WTC11 (cell line): Measurements from ENCODE around the gene INSL3. TPM values are rescaled to one million over a fixed set of nuclear protein-coding genes. Genes with fewer than 3 reads are reported as not detected.

ENCODE experiments used
- ATAC-seq: fragments of 200-7000 bp; cut with Tn5 transposase; 2 replicates; pipeline ENCODE4 v1.10.0; 2021; ENCODE audit warnings: mild to moderate bottlenecking, moderate library complexity
- CTCF ChIA-PET: fragments of 300-600 bp; sonication (Branson Sonifier 250); formaldehyde crosslinking; loops from one replicate; lab custom pipeline; 2021; ENCODE audit warnings: antibody characterized with exemption; lab: Charles Lee
- POLR2A ChIA-PET: fragments of 350-600 bp; sonication (Branson Sonifier 250); formaldehyde crosslinking; loops from one replicate; lab custom pipeline; 2021; ENCODE audit warnings: antibody characterized with exemption; lab: Charles Lee
- DNase-seq: peaks from one replicate; pipeline ENCODE4 v3.0.0; 2021; ENCODE audit warnings: low spot score
- H3K27ac Mint-ChIP-seq: 2 replicates; pipeline ENCODE4 v1.8.0; 2021; ENCODE audit warnings: mixed read lengths
- H3K27me3 Mint-ChIP-seq: 2 replicates; pipeline ENCODE4 v1.8.0; 2021; ENCODE audit warnings: low read depth, mild to moderate bottlenecking, moderate library complexity, mixed read lengths
- H3K36me3 Mint-ChIP-seq: 2 replicates; pipeline ENCODE4 v1.8.0; 2021; ENCODE audit warnings: mixed read lengths
- H3K4me1 Mint-ChIP-seq: 2 replicates; pipeline ENCODE4 v1.8.0; 2022; ENCODE audit warnings: mixed read lengths
- H3K4me3 Mint-ChIP-seq: 2 replicates; pipeline ENCODE4 v1.8.0; 2021; ENCODE audit warnings: mild to moderate bottlenecking, moderate library complexity, mixed read lengths
- H3K9me3 Mint-ChIP-seq: 2 replicates; pipeline ENCODE4 v1.8.0; 2021; ENCODE audit warnings: mixed read lengths
- OVOL2 ChIP-seq: fragments of 250-450 bp; sonication (Bioruptor Pico); IDR thresholded peaks from 2 replicates; pipeline ENCODE4 v1.9.0; 2021; ENCODE audit warnings: mild to moderate bottlenecking, borderline replicate concordance
- RELA ChIP-seq: sonication (generic); formaldehyde crosslinking; IDR thresholded peaks from 2 replicates; pipeline ENCODE4 v1.8.1; 2022; ENCODE audit warnings: missing genetic modification reagents, mild to moderate bottlenecking, borderline replicate concordance
- ZNF423 ChIP-seq: fragments of 250-450 bp; sonication (Bioruptor Pico); IDR thresholded peaks from 2 replicates; pipeline ENCODE4 v2.1.2; 2022; ENCODE audit warnings: mild to moderate bottlenecking, moderate library complexity
- total RNA-seq: library from RNA; stranded (reverse); gene quantifications from 3 replicates; pipeline ENCODE4 v1.2.3, GENCODE V29; 2021
- TF ChIP-seq, protein P1 (sequence below): sonication (generic); formaldehyde crosslinking; IDR thresholded peaks from 2 replicates; pipeline ENCODE4 v1.8.1; 2022; ENCODE audit warnings: low read depth, mild to moderate bottlenecking, moderate library complexity, missing genetic modification reagents, borderline replicate concordance
- TF ChIP-seq, protein P2 (sequence below): fragments of 200-600 bp; IDR thresholded peaks from 2 replicates; pipeline ENCODE4 v1.8.0; 2022; ENCODE audit warnings: antibody characterized with exemption
- TF ChIP-seq, protein P3 (sequence below): fragments of 250-450 bp; sonication (Bioruptor Pico); IDR thresholded peaks from 2 replicates; pipeline ENCODE4 v2.1.2; 2022; ENCODE audit warnings: mild to moderate bottlenecking, moderate library complexity
- TF ChIP-seq, protein P4 (sequence below): sonication (generic); formaldehyde crosslinking; IDR thresholded peaks from 2 replicates; pipeline ENCODE4 v1.8.0; 2022; ENCODE audit warnings: mild to moderate bottlenecking, missing genetic modification reagents
- TF ChIP-seq, protein P5 (sequence below): fragments of 250-450 bp; sonication (Bioruptor Pico); conservative IDR thresholded peaks from 2 replicates; pipeline ENCODE4 v1.9.0; 2021; ENCODE audit warnings: mild to moderate bottlenecking
- TF ChIP-seq, protein P6 (sequence below): fragments of 250-450 bp; sonication (Bioruptor Pico); IDR thresholded peaks from 2 replicates; pipeline ENCODE4 v1.9.0; 2021; ENCODE audit warnings: moderate library complexity, mild to moderate bottlenecking, inconsistent platforms, borderline replicate concordance

Gene INSL3
- total RNA-seq, 1 experiment from 2014 or later = 0.79 TPM

DNA sequence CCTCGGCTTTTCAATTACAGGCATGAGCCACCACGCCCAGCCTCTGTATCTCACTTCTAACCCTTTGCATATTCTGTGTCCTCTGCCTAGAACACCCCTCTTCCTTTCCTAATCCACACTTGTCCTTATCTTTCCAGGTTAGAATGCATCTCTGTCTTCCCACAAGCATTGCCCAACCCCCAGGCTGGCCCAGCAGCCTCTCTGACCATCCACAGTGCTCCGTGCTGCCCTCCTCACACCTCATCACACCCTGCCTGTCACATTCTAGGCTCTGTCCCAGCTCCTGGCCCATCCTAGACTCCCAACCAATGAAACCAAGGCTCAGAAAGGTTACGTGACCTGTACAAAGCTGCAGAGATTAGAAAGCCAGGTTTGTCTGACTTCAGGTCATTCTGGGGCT, 15.2 kb upstream of the INSL3 start (continued):
- TF ChIP-seq, protein P1, sequence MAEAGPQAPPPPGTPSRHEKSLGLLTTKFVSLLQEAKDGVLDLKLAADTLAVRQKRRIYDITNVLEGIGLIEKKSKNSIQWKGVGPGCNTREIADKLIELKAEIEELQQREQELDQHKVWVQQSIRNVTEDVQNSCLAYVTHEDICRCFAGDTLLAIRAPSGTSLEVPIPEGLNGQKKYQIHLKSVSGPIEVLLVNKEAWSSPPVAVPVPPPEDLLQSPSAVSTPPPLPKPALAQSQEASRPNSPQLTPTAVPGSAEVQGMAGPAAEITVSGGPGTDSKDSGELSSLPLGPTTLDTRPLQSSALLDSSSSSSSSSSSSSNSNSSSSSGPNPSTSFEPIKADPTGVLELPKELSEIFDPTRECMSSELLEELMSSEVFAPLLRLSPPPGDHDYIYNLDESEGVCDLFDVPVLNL = no peak
- TF ChIP-seq OVOL2 (CRISPR knock-in tag) (no peak), ZNF423 (CRISPR knock-in tag) (no peak)
- TF ChIP-seq, protein P2, sequence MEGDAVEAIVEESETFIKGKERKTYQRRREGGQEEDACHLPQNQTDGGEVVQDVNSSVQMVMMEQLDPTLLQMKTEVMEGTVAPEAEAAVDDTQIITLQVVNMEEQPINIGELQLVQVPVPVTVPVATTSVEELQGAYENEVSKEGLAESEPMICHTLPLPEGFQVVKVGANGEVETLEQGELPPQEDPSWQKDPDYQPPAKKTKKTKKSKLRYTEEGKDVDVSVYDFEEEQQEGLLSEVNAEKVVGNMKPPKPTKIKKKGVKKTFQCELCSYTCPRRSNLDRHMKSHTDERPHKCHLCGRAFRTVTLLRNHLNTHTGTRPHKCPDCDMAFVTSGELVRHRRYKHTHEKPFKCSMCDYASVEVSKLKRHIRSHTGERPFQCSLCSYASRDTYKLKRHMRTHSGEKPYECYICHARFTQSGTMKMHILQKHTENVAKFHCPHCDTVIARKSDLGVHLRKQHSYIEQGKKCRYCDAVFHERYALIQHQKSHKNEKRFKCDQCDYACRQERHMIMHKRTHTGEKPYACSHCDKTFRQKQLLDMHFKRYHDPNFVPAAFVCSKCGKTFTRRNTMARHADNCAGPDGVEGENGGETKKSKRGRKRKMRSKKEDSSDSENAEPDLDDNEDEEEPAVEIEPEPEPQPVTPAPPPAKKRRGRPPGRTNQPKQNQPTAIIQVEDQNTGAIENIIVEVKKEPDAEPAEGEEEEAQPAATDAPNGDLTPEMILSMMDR = no peak
- TF ChIP-seq, protein P3, sequence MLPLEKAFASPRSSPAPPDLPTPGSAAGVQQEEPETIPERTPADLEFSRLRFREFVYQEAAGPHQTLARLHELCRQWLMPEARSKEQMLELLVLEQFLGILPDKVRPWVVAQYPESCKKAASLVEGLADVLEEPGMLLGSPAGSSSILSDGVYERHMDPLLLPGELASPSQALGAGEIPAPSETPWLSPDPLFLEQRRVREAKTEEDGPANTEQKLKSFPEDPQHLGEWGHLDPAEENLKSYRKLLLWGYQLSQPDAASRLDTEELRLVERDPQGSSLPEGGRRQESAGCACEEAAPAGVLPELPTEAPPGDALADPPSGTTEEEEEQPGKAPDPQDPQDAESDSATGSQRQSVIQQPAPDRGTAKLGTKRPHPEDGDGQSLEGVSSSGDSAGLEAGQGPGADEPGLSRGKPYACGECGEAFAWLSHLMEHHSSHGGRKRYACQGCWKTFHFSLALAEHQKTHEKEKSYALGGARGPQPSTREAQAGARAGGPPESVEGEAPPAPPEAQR (CRISPR knock-in tag) = no peak

DNA sequence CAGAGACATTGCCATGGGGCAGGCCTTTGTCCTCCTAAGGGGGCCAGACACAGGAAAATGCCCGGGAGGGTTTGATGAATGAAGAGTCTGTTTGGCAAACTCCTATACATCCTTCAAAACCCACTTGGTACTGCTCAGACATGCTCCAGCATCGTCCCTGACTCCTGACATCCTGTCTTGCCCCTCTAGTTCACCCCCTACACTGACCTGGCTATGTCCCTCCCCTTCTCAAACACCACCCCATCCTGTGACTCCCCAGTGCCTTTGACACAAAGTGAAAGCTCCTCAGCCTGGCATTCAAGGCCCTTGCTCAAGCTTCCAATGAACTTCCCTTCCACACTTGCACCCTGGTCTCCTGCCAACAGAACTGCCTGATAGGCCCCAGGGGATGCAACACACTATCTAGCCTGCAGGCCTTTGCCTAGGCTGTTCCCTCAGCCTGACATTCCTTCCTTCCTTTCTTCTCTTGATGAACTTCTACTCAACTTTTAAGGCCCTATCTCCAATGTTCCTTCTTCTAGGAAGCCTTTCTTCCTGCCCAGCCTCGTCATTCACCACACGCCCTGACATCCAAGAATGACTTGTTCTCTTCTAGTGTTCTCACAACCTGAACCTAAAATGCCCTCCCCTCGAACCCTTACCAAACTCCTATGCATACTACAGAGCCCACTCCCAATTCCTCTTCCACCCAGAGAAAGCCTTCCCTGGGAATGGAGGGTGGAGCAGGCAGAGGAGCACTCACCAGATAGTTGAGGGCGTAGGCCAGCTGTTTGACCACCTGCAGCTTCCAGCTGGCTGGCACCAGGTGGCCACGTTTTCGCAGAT, 14.1 kb upstream of the INSL3 start:
- ATAC-seq = no peak

More for the DNA sequence above, 14.1 kb upstream of the INSL3 start:
- peaks cover 20% of the 10 kb centered on the region for H3K4me1 Mint-ChIP-seq
- no peak for DNase-seq
- no peak overlapping the region for H3K27ac Mint-ChIP-seq
- H3K36me3 Mint-ChIP-seq = no peaks in the 10 kb centered on the region
- TF ChIP-seq RELA (CRISPR knock-in tag) = no peak
- TF ChIP-seq, protein P4, sequence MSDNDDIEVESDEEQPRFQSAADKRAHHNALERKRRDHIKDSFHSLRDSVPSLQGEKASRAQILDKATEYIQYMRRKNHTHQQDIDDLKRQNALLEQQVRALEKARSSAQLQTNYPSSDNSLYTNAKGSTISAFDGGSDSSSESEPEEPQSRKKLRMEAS (CRISPR knock-in tag) = no peak
- TF ChIP-seq, protein P5, sequence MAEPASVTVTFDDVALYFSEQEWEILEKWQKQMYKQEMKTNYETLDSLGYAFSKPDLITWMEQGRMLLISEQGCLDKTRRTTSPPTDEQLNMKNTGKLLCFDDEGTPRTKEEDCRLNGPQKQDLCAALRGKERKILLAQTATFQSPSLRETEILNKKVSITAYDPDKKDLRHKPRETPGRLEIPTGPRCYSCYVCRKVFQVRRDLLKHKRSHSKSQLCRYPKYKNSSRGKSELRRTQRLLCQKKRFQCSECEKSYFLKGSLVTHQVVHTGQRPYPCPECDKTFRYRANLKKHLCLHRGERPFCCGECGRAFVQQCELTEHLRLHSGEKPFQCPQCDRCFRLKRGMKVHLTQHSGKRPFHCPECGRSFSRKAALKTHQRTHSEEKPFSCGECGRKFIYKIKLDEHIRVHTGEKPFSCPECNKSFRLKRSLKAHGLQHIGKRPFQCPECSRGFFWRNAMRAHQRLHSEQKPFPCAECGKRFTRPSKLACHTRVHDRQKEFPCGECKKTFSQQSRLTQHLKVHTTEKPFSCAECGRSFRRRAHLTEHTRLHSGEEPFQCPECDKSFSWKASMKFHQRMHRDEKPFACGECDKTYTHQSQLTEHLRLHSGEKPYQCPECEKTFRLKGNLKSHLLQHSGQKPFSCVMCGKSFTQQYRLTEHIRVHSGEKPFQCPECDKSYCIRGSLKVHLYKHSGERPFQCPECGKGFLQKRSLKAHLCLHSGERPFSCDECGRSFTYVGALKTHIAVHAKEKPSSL (CRISPR knock-in tag) = no peak
- TF ChIP-seq, protein P6, sequence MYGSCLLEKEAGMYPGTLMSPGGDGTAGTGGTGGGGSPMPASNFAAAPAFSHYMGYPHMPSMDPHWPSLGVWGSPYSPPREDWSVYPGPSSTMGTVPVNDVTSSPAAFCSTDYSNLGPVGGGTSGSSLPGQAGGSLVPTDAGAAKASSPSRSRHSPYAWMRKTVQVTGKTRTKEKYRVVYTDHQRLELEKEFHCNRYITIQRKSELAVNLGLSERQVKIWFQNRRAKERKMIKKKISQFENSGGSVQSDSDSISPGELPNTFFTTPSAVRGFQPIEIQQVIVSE (CRISPR knock-in tag) = no peak
- TF ChIP-seq, protein P3 (CRISPR knock-in tag) = no peak
- TF ChIP-seq, all 79 proteins: peak for 0
- Mint-ChIP-seq H3K9me3 (no peaks in the 10 kb centered on the region), H3K4me3 (no peak overlapping the region), H3K27me3 (peaks cover 46% of the 10 kb centered on the region)
- CTCF ChIA-PET = interaction anchor here (0.6 to 2.1 kb wide), 7 partner anchors 14 to 97 kb away, joined by 4 to 27 read pairs (median 7); partner anchors contain the start of genes CCDC124 and RPL18A
- POLR2A ChIA-PET = no interaction called here
